ENCODE data around the gene KLHDC9.

DNA sequence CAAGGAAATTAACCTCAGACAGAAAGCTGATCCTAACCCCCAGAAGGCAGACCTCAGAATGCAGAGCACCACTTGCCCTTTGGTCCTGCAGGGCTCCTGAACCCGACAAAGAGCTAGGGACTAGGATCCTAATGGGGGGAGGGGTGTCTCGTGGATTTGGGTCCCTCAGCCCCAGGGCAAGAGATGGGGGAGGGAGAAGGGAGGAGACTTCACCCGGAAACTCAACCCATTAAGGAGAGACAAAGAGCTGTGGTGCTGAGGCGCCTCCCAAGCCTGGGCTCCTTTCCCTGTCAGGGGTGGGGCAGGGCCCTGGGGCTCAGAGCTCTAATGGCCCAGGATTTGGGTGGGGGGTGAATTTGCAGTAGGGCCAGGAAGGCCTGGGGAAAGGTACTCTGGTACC lies 11.7 kb upstream of the KLHDC9 start:
- no peak for TF ChIP-seq POLR2A (IDR thresholded peaks at IDR 0.05; ENCODE audit: low read depth)
- no peak for TF ChIP-seq CTCF (IDR thresholded peaks at IDR 0.05)

Data from esophagus muscularis mucosa (tissue), 3 donors.